ENCODE measurements around the gene PI3. TPM values are rescaled to one million over a fixed set of nuclear protein-coding genes. Genes with fewer than 3 reads are reported as not detected.

The PI3 gene
- total and polyA plus RNA-seq, 8 donors, result 0.40 to 1.9 (median 0.72) TPM; not detected in 3

GRCh38 chr20:45183084-45183483, 8.4 kb downstream of the PI3 start:
- no peaks in the 10 kb centered on the region for H3K36me3 ChIP-seq
- ATAC-seq (no peak), FAIRE-seq (no peak), DNase-seq (no peak)
- H3K4me3 ChIP-seq, result no peak overlapping the region
- intact Hi-C loops (cut with DNase I), result no loop called here
- no peaks in the 10 kb centered on the region for H3K4me1 ChIP-seq
- 84 to 86% methylated on average over 2 of the region's 2 CpGs for WGBS, 2 donors
- no peak overlapping the region for H3K27ac ChIP-seq
- no peak for TF ChIP-seq CTCF (IDR thresholded peaks at IDR 0.05)
- H3K27me3 ChIP-seq, result no peaks in the 10 kb centered on the region
- H3K9me3 ChIP-seq, result no peaks in the 10 kb centered on the region

- Histone ChIP-seq H3K36me3 (no peaks in the 10 kb centered on the region), H3K27me3 (no peaks in the 10 kb centered on the region), H3K27ac (no peak overlapping the region), H3K9me3 (no peaks in the 10 kb centered on the region), H3K4me1 (peaks cover 0 to 4% (median 0%) of the 10 kb centered on the region in 3 donors), H3K4me3 (no peak overlapping the region)
- FAIRE-seq (no peak), DNase-seq (no peak), ATAC-seq (no peak)
- WGBS, 2 donors, result 82% methylated on average over 2 of the region's 2 CpGs
- no peak for TF ChIP-seq CTCF (IDR thresholded peaks at IDR 0.05)
- intact Hi-C loops (cut with DNase I), result no loop called here
Measured at GRCh38 chr20:45187693-45188092, 13.0 kb downstream of the PI3 start.

GRCh38 chr20:45189067-45189609, 14.4 kb downstream of the PI3 start:
- H3K27ac ChIP-seq, result no peak overlapping the region
- TF ChIP-seq CTCF (IDR thresholded peaks at IDR 0.05), result no peak
- ATAC-seq, result peak in 3 of 4 donors; percentile 70 to 81 (median 79)
- H3K9me3 ChIP-seq, result no peaks in the 10 kb centered on the region
- WGBS, 2 donors, result 56 to 61% methylated on average over 3 of the region's 3 CpGs
- FAIRE-seq, result no peak
- DNase-seq, result peak in 4 of 6 donors; percentile 12 to 40 (median 25)
- H3K27me3 ChIP-seq, result no peaks in the 10 kb centered on the region
- intact Hi-C loops (cut with DNase I), result no loop called here
- peaks cover 0 to 4% (median 0%) of the 10 kb centered on the region in 3 donors for H3K4me1 ChIP-seq
- H3K36me3 ChIP-seq, result no peaks in the 10 kb centered on the region
- H3K4me3 ChIP-seq, result no peak overlapping the region

- intact Hi-C loops (cut with DNase I), result no loop called here
- Histone ChIP-seq H3K27me3 (no peaks in the 10 kb centered on the region), H3K9me3 (no peaks in the 10 kb centered on the region), H3K4me3 (no peak overlapping the region), H3K27ac (no peak overlapping the region), H3K4me1 (peaks cover 0 to 4% (median 0%) of the 10 kb centered on the region in 3 donors), H3K36me3 (no peaks in the 10 kb centered on the region)
- FAIRE-seq (no peak), ATAC-seq (no peak), DNase-seq (no peak)
- no peak for TF ChIP-seq CTCF (IDR thresholded peaks at IDR 0.05)
- WGBS, 2 donors, result 92 to 94% methylated on average over 3 of the region's 3 CpGs
Measured at GRCh38 chr20:45189861-45190260, 15.2 kb downstream of the PI3 start.

- H3K4me3 ChIP-seq, result no peak overlapping the region
- H3K4me1 ChIP-seq, result peaks cover 0 to 4% (median 0%) of the 10 kb centered on the region in 3 donors
- no peak for TF ChIP-seq CTCF (IDR thresholded peaks at IDR 0.05)
- DNase-seq (no peak), FAIRE-seq (no peak), ATAC-seq (no peak)
- H3K9me3 ChIP-seq, result no peaks in the 10 kb centered on the region
- H3K36me3 ChIP-seq, result no peaks in the 10 kb centered on the region
- intact Hi-C loops (cut with DNase I), result no loop called here
- 84 to 87% methylated on average over 3 of the region's 3 CpGs for WGBS, 2 donors
- no peaks in the 10 kb centered on the region for H3K27me3 ChIP-seq
- H3K27ac ChIP-seq, result no peak overlapping the region
Measured at GRCh38 chr20:45191926-45192325, 17.2 kb downstream of the PI3 start.
